CD4-positive, alpha-beta T cell treated with Interleukin-17A for 1 hour (primary cell): ENCODE results near the gene ANGEL2.
"Not testable (repeated sequence)": the region's sequence is repeated elsewhere in the genome, so short reads cannot be mapped to it uniquely, and the experiment has no call there.

Experiments
- DNase-seq: peaks from one replicate; pipeline ENCODE4 v3.0.0-alpha.2; 2020

The ANGEL2 gene

GRCh38 chr1:212974711-212975110 lies 41.0 kb downstream of the ANGEL2 start:
- DNase-seq, result no peak

- DNase-seq, result no peak
Observed at GRCh38 chr1:212973899-212974298, 41.8 kb downstream of the ANGEL2 start.

- DNase-seq, result no peak
Observed at GRCh38 chr1:212973426-212973825, 42.2 kb downstream of the ANGEL2 start.

- no peak for DNase-seq
Observed at GRCh38 chr1:212971312-212971711, 44.4 kb downstream of the ANGEL2 start.

DNA sequence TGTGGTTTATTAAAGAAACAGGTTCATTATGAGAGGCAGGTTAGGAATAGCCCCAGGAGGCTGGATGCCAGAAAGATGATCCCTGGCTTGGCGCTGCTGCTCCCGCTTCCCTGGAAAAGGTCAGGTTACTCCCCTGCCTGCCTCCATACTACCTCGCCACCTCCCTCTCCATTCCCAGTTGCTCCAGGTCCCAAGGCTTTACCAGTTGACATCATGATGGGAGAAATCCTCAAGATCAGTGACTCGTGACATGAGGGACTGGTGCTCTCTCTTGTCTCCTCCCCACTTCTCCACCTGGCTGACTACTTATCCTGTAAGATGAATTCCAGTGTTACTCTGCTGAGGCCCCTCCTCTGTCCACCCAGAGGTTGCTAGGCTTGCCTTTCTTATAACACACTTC lies 45.6 kb downstream of the ANGEL2 start:
- no peak for DNase-seq

DNA sequence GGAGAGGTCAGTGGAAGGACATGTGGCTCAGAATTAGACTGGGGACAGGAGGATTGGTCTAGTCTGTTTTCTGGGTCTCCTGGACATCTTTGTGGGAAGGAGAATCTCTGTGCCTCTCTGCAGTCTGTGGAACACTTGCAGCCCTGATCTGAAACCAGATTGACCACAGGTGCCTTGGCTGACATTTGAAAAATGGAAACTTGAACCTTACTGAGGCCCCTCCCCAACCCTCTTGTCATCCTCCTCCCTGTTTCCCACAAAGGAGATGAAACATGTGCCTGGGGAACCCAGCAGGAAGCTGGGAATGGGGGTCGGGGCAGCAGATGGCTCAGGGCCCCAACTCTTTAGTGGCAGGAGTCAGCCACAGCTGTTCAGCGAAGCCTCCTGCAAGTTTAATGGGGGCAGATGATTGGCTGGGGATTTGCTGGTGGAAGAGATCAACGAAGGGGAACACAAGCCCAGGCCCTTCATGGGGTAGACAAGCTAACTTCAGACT lies 47.3 kb downstream of the ANGEL2 start:
- no peak for DNase-seq

DNA sequence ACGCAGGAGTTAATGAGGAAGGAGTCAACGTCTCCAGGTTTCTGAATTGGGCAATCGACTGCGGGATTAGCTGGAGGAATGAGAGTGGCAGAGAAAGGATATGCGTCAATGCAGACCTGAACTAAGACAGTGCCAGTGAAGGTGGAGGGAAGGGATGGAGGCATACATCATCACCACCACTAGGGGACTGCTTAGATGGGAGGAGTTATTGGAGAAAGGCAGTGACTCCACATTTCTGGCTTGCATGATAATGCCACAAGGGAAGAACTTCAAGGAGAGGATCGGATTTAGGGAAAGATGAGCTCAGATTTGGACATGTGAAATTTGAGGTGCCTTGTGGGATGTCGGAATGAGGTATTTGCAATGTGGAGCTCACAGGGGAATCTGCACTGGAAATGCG lies 47.9 kb downstream of the ANGEL2 start:
- DNase-seq, result no peak

- DNase-seq, result no peak
Observed at GRCh38 chr1:212966616-212967015, 49.1 kb downstream of the ANGEL2 start.

- DNase-seq, result not testable (repeated sequence)
Observed at GRCh38 chr1:212964993-212965392, 50.7 kb downstream of the ANGEL2 start.

DNA sequence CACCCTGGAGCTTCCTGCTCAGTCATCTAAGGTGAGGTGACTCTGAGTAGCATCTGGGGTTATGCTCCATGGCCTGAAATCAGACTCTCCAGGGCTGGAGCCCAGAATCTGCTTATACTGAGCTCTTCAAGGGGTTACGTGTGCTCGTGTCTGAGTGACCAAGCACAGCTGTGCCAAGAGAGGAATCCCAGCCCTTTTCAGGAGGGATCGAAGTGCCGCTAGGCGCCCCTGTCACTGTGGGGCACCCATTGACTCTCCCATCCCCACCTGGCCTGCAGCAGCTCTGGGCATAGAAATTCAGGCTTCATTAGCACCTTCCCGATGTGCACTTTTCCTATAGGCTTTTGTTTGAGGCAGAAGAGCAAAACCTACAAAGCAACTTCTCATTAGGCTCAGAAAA lies 51.6 kb downstream of the ANGEL2 start:
- no peak for DNase-seq

DNA sequence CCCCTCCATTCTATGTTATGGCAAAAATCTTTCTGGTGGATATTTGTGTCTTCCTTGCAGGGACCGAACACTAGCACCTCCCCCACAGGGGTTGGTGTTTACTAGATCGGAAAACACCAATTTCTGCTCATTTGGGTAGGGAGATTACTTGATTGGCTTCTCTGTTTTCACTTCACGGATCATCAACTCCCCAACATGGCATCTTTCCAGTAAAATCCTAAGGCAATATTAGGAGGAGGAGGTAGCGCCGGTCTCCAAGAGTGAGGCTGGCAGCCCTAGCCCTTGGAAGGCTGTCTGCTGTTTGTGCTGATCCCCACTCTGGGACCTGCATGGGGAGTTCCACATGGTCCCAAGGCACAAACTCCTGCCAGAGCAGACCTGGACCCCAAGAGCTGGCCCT lies 53.2 kb downstream of the ANGEL2 start:
- no peak for DNase-seq

GRCh38 chr1:212960932-212961331 lies 54.7 kb downstream of the ANGEL2 start:
- no peak for DNase-seq

DNA sequence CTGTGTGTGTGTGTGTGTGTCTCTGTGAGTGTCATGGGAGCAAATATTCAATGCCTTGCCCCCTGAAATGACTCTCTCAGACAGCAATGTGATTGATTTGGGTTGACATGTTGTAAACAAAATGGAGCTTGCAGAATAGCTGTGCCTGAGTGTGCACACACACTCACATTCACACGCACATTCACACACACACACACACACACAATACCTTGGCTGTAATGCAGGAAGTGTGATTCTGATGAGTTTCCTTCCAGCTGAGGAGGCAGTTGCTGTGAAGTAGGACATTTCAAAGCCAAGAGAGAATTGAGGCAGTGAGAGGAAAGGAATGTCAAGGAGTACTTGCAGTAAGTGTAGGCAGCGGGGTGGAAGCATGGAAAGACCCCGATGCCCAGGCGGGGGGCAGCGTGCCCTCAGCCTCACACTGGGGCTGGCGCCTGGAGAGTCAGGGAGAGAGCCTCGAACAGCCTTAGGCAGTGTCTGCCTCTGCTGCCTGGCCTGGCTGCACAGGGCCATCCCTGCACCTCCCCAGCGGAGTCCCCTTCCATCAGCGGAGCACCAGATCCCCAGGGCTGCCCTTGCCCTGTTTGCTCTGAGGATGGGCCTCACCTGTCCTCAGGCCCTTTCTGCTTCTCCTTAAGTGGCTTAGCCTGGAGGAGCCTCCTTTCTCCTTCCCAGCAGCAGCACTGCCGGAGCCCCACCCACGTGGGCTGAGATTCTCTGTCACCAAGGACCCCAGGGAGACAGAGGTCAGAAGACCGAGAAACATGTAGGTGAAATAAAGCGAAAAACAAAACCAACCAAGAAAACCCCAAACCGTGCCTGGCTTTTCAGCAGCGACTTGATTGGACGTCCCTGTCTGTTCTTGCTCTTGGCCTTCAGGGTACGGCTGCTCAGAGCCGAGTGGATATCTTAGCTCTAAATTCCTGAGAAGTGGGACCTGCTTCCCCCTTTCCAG lies 56.1 kb downstream of the ANGEL2 start:
- no peak for DNase-seq

- no peak for DNase-seq
Observed at GRCh38 chr1:212958175-212958574, 57.5 kb downstream of the ANGEL2 start.

DNA sequence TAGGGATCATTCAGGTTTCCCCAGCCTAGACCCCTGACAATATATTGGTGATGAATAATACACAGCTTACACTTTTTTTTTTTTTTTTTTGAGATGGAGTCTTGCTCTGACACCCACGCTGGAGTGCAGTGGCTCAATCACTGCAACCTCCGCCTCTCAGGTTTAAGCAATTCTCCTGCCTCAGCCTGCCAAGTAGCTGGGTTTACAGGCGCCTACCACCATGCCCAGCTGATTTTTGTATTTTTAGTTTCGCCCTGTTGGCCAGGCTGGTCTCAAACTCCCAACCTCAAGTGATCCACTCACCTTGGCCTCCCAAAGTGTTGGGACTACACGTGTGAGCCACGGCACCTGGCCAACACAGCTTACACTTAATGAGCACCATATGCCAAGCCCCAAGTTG lies 58.1 kb downstream of the ANGEL2 start:
- no peak for DNase-seq

- DNase-seq, result no peak
Observed at GRCh38 chr1:212955961-212956620, 59.6 kb downstream of the ANGEL2 start.

DNA sequence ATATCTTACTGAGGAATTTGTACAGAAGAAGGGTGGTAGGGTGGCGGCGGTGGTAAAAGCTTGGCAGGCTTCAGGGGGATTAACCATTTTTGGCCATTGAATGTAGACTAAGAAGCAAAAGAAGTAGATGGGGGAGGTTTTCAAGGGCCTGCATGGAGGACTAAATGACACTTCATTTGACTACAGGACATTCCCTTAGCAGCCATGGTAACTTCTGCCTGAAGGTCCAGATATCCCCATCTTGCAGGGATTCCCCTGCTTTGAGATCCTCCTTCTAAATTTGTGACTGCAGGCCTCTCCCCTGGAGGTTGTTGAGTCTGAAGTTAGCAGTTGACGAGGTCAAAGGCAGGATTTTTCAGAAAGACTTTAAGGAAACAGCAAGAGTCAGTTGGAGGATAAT lies 60.6 kb downstream of the ANGEL2 start:
- no peak for DNase-seq

- DNase-seq, result no peak
Observed at GRCh38 chr1:212954514-212954913, 61.2 kb downstream of the ANGEL2 start.

DNA sequence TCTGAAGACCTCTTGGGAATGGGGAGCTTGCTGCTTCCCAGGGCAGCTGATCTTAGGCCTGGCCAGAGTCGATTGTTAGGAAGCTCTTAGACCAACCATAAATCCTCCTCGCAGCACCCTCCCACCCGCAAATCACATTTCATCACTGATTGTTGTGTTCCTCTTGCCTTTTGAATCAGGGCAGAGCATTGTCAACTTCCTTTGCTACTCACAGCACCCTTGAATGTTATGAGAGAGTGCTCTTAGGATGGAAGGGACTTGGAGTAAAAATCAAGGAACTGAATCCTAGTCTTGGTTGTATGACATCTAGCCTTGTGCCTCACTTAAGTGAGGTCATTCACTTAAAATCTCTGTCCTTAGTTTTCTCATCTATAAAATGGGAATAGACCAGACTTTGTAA lies 62.3 kb downstream of the ANGEL2 start:
- no peak for DNase-seq

DNA sequence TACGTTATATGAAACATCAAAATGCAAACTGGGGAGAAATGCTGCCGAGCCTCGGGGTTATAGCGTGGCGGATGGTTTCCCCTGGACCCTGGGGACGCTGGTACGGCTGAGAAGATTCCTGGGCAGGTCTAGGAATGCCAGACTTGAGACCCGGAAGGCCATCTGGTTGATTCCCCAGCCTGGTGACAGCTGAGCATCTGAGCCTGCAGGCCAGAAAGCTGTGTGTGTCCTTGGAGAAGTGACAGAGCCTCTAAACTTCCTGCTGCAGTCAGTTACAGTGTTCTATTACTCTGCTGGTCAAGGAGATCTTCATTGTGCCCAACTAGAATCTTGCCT lies 63.1 kb downstream of the ANGEL2 start:
- DNase-seq, result no peak

GRCh38 chr1:212951947-212952640 lies 63.6 kb downstream of the ANGEL2 start:
- no peak for DNase-seq

DNA sequence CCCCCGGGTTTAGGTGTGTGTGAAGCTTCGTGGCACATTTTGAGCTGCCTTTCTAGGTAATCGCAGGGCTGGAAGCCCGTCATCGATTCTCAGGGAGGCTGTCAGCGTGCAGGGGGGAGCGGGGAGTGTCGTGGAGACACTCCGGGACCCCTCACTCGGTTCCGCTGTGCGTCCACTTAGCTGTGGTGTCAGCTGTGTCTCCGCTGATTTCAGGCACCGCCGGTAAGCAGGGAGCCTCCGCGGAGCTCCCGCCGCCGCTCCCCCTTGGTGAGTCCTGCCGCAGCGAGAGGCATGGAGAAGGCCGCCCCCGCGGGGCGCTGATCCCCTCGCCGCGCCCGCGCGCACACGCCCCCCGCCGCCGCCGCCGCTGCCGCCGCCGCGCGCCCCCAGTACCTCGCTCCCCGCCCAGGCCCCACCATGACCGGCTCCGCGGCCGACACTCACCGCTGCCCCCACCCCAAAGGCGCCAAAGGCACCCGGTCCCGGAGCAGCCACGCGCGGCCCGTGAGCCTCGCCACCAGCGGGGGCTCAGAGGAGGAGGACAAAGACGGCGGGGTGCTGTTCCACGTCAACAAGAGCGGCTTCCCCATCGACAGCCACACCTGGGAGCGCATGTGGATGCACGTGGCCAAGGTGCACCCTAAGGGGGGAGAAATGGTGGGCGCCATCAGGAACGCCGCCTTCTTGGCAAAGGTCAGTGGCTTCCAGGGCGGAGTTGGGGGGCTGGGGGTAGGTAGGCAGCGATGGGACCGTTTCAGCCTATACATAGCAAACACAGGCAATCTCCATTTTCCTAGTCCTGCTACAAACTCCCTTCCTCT lies 64.3 kb downstream of the ANGEL2 start:
- DNase-seq, result no peak
